Smooth muscle cell of the pulmonary artery (primary cell): Measurements from ENCODE around the gene THSD1. TPM values are rescaled to one million over a fixed set of nuclear protein-coding genes. Genes with fewer than 3 reads are reported as not detected.

Source experiments
- total RNA-seq: library from RNA; depleted of rRNA; stranded (reverse); fragments of >200 nt; gene quantifications from 2 replicates; pipeline ENCODE4 v1.2.3, GENCODE V29; 2014

The THSD1 gene
- 3.9 and 8.8 TPM in 2 replicates for total RNA-seq

GRCh38 chr13:52405767-52406494 lies at the start of gene THSD1:
THSD1 (minus strand) TSS chr13:52406172; CDS start chr13:52402600, 3,572 bp downstream.

GRCh38 chr13:52454820-52455676 lies 49.1 kb upstream of the THSD1 start, which contains the start of gene CKAP2:
CKAP2 (plus strand) TSS chr13:52455478; CDS start chr13:52455557, 79 bp downstream.

GRCh38 chr13:52450012-52450792 lies 44.2 kb upstream of the THSD1 start, which contains the start of gene VPS36:
VPS36 (minus strand) TSS chr13:52450634; CDS start chr13:52450594, 40 bp downstream.

Other genes with a start within 250 kb of the THSD1 start
- 4.7 and 5.1 TPM in 2 replicates for gene NEK3, start 246.6 kb downstream of the THSD1 start, total RNA-seq
- gene VPS36, start 44.5 kb upstream of the THSD1 start, total RNA-seq: 22.2 and 26.9 TPM in 2 replicates
- gene CKAP2, start 49.3 kb upstream of the THSD1 start, total RNA-seq: 9.4 and 19.4 TPM in 2 replicates
- 2.2 and 3.1 TPM in 2 replicates for gene HNRNPA1L2, start 236.3 kb upstream of the THSD1 start, total RNA-seq
- gene SUGT1, start 246.7 kb upstream of the THSD1 start, total RNA-seq: 45.1 and 50.2 TPM in 2 replicates